LNCAP (cell line): ENCODE measurements around the gene MCCD1.

Source experiments
- TF ChIP-seq, protein P1 (sequence below): fragments of 450-650 bp; IDR thresholded peaks from 2 replicates; pipeline ENCODE4 v1.5.1; 2017; ENCODE audit warnings: mild to moderate bottlenecking

The MCCD1 gene

DNA sequence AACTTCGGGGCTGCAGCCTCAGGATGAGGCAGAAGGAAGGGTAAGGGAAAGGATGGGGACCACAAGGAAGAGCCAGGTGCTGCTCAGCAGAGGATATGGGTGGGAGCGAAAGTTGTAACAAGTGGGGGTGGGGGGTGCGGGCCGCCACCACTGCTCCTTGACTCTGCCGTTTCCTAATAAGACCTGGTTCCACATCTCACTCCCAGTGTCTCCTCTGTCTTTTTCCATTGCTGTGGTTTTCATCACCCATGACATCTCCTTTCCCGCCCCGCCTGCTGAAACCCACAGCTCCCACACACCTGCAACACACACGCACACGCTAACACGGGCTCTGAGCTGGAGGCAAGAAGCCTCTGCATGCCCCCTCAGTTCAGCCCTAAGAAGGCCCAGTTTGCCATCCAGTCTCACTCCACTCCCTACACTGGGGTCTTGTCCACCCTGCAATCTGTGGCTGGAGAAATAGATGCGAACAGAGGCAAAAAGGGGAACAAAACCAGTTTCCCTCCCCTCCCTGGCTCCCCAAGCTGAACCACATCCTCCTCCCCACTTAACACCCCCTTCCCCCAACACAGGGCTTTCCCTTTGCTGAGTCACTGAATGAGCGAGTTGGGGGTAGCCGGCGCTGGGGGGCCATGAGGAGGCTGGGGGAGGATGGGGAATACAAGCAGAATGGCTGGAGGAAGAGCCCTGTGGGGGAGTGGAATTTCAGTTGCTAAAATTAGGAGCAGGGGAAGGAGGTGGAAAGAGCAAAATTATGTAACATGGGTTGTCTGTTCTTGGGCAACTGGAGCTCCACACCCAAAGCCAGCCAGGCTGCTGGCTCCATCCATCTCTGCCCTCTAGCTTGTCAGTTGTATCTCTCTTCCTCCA lies 30.1 kb downstream of the MCCD1 start:
- TF ChIP-seq, protein P1, sequence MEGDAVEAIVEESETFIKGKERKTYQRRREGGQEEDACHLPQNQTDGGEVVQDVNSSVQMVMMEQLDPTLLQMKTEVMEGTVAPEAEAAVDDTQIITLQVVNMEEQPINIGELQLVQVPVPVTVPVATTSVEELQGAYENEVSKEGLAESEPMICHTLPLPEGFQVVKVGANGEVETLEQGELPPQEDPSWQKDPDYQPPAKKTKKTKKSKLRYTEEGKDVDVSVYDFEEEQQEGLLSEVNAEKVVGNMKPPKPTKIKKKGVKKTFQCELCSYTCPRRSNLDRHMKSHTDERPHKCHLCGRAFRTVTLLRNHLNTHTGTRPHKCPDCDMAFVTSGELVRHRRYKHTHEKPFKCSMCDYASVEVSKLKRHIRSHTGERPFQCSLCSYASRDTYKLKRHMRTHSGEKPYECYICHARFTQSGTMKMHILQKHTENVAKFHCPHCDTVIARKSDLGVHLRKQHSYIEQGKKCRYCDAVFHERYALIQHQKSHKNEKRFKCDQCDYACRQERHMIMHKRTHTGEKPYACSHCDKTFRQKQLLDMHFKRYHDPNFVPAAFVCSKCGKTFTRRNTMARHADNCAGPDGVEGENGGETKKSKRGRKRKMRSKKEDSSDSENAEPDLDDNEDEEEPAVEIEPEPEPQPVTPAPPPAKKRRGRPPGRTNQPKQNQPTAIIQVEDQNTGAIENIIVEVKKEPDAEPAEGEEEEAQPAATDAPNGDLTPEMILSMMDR, result no peak

DNA sequence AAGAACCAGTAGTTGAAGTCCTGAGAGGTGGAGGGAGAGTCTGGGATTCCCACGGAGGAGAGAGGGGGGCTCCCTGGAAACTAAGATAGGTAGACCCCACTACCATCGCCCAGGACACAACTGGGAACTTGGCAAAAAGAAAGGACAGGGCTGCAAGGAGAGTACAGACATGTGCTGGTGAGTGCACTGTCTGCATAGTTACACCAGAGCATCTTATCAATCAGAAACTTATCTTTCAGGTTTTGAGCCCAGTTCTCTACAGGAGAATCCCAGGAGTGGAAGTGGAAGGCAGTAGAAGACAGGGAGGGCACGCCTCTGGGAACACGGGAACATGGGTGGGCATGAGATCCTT lies 30.8 kb downstream of the MCCD1 start:
- TF ChIP-seq, protein P1, result no peak

DNA sequence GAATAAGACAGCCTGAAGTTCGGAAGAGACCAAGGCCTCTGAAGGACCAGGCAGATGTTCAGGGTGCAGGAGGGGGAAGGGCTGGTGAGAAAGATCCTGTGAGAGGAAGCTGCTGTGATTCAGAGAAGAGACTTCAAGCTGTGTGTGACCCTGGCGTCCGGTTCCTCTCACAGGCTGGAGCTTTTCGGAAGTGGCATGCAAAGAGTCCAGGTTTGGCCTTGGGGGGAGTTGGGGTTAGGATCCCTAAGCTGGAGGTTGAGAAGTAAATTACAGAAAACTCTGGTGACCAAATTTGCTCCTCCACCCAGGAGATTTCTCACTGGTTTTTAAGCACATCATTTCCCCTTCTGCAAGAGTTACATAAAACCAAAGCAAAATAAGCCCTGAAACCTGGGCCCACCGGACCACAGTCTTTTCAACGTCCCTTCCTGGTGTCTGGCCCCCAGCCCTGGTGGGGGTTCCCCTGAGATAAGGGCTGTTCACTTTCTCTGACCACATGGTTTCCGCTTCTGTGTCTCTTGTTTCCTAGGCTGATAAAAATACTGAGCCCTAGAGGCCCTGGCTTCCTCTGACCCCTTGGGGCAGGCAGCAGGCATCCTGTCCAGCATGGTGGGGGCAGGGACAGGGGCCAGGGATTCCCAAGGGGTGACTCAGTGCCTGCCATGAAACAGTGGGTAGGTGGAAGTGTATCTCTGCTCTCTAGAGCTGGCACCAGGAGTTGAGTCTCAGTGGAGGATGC lies 31.4 kb downstream of the MCCD1 start:
- TF ChIP-seq, protein P1, result no peak

DNA sequence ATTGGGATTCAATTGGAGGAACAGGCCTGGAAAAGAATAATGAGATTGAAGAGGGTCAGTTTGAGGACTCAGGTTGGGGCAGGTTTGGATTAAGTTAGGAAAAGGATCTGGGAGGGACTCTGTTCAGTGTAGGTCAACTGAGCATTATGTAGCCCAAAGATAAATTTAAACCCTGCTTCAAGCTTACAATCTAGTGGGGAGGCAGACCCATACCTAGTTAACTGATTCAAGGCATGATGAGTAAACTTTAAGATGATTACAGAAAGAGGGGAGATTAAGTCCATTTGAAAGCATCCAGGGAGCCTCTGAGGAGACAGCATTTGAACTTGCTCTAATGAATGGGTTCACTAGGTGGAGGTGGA lies 31.9 kb downstream of the MCCD1 start:
- TF ChIP-seq, protein P1, result no peak

DNA sequence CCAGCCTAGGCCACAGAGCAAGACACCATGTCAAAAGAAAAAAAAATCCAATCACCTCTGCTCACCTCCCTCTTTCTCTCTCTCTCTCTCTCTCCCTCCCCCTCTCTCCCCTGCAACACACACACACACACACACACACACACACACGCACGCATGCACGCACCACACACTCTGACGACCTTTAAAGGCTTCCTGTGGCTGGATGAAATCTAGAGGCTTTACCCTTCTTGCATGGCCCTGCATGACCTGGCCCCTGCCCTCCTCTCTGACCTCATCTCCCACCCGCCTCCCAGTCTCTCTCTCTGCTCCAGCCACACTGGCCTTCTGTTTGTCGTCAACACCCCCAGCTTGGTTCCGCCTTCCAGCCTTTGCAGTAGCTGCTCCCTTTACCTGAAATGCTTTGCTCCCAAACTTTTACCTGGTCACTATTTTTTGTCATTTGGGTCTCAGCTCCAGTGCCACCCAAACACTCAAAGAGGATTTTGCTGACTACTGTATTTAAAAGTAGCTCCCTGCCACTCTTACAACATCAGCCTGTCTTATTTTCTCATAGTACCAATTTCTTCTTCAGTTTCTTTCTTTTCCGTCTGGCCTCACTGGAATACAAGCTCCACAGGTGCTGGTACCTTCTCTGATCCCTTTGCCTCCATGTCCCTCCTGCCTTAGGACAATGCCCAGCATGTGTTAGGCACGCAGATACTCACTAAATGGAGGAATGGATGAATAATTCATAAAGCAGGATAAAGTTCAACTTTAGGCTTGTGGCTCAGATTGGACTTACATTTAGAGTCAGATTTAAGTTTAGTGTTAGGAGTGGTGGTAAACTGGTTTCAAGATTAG lies 39.0 kb downstream of the MCCD1 start:
- TF ChIP-seq, protein P1, result no peak

DNA sequence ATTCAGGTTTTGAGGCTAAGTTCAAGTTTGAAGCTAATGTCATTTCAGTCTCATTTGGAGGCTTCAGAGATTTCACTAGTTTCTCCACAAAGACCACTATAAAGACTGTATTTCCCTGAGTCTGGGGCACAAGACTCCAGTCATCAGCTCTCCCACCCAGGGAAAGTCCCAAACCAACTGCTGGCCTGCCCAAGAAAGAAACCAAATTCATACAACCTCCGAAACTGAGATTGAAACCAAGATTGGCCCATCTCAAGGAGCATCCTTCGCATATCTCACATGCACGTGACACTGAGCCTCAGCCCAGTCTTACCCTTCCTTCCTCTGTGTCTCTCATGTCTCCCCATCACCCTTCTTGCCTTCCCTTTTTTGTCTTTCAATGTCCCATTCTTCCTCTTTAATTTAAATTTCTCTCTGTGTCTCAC lies 39.8 kb downstream of the MCCD1 start:
- TF ChIP-seq, protein P1, result no peak

DNA sequence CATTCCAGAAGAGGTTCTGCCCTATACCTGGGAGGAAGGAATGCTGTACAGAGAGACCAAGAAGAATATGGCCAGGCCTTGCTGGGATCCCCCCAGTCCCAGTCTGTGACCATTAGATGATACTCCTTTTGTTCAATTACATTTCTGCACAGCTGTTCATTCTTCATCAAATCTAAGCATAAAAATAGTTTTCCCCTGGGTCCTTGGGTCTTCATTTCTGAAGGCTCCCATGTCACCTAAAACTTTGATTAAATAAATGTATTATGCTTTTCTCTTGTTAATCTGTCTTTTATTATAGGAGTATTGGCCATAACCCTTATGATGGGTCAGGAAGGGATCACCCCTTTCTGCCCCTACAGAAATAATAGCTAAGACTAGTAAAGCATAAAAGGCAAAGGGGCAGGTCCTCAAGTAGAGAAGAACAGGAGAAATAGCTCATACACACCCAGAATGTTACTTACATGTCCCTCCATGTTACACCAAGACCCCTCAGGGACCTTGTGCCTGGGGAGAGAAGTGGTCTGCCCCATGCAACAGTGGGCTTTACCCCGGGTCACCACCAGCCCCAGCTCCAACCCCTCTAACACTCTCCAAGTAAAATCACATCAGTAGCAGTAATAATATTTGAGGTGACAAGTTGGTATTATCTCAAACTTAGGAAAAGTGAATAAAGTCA lies 41.2 kb downstream of the MCCD1 start:
- TF ChIP-seq, protein P1, result no peak
